Spleen (tissue), 11 donors: ENCODE results near the gene NBEA. TPM values are rescaled to one million over a fixed set of nuclear protein-coding genes. Genes with fewer than 3 reads are reported as not detected.

Experiments used
- polyA plus RNA-seq, 3 donors: library from polyadenylated mRNA; stranded (reverse); fragments of 200-250 nt; gene quantifications; one replicate each; pipeline ENCODE4 v1.2.1, GENCODE V29; 2013
- small RNA-seq, 4 donors: library from RNA; depleted of rRNA; stranded (forward); fragments of <200 nt; gene quantifications; one replicate each; pipeline ENCODE3, GENCODE V24; 2016
- total RNA-seq, 7 donors: library from RNA; depleted of rRNA in 3 of 7; stranded (reverse); fragments of >200 nt in 3 of 7; fragmentation: NEBNext Ultra II Directional in 4 of 7; extraction: Animal tissue kit (Norgen Biotek cat#: 25700) in 4 of 7; gene quantifications; one replicate each; pipeline versions ENCODE4 v1.1.0 to v1.2.1, GENCODE V29; 2016 to 2021
- donor health status: healthy with polysubstance abuse.
- donor health status: DM: no; HTN: no; CAD: no; lungs with moderate emphysema.
- donor health status: DM: no; HTN: no; CAD: no.
- donor health status: Bipolar disorder and iron deficiency.
- donor health status: healthy.
- donor health status: DM: no; HTN: no; CAD: no.
- donor health status: DM: yes; HTN: yes; CAD: no.

NBEA gene
- total and polyA plus RNA-seq, 10 donors: 1.8 to 27.7 (median 12.9) TPM

Small RNAs within 50 kb of the gene (small RNA-seq; reads per million reads assigned to genes)
- 0 reads per million in 4 donors for gene RF00017
